ENCODE data around the gene NCOA7.
"Not testable (repeated sequence)": the region's sequence is repeated elsewhere in the genome, so short reads cannot be mapped to it uniquely, and the experiment has no call there.

The NCOA7 gene

DNA sequence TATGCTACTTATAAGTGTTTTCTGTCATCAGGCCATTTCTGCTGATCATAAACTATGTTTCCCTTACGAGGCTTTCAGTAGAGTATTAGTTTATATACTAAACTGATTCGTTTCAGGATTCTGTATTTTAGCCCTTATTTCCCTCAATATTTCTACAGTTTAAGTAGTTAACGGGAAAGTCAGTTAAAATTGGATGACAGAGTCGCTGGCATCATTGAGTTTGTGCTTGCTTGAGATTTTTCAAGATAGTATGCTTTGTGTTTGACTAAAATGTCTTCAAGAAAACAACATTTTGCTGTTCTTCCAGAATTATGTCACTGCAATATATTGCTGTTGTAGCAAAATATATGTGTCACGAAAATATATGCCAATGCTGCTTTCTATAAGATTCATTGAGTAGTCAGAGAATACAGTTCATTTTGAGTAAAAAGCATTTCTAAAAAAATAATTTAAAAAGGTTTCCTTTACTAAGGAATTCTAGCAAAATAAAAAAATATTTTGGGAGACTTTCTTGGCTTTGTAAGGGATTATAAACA lies 51.4 kb downstream of the NCOA7 start:
- no peak for DNase-seq

DNA sequence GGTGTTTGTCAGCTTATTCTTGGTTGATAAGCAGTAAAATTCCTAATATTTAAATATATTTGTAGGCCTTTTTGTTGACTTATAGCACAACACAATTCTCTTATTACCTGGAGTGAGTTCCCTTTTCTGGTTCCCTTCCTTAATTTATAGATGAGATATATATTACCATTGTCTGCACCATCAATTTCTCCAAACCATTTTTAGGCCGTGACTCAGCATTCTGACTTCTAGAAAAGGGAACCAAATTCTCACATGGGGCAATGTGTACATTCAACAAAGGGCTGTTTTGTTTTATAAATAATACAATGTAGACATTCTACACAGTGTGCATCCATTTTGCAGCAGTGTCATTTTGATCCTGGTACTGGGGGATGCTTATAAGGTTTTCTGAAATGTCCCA lies 52.8 kb downstream of the NCOA7 start:
- DNase-seq, result peak; percentile 52

DNA sequence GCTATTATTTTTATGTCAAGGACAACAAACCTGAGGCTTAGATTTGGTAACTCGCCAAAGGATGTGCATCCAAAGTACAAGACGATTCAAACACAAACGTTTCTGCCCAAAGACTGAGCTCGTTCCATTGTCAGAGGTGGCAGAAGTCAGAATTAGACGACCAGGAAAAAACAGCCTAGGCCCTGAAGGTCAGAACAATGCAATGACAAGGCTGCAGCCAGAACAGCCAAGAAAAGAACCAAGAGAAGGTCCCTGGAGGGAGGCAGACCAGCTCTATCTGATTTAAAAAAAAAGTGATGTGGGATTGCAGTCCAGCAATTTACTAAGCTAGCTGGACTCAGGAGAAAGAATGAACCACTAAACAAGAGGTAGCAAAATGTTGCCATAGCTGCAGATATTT lies 54.2 kb downstream of the NCOA7 start:
- DNase-seq, result peak; percentile 20

DNA sequence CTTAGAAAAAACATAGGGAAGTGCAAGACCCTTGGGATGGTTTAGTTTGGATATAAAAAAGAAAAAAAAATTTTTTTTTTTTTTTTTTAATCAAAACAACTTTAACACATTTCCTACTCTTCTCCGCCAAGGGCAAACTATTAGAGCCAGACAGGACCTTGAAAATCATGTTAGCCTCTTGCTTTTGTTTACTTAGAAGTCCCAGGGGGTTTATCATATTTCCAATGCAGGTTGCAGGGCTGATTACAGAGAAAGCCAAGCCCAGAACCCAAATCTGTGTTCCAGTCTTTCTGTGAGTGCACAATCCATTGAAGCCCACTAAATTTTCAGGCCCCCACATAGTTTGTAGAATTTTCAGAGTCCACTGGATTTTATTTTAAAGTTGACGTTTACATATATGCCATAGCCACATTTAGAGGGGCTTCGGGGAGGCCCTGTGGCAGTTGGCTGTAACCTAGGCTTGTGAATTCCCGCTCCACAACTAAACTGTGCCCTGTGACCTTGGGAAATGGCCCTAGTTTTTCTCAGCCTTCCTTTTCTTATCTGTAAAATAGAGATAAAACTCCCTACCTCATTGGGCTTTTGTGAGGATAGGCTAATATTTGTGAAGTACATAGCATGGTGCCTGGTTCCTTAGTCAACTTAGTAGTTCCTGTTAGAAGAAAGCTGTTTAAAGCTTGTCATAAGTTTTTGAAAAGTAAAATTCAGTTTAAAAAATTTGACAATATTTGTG lies 55.7 kb downstream of the NCOA7 start:
- no peak for DNase-seq

DNA sequence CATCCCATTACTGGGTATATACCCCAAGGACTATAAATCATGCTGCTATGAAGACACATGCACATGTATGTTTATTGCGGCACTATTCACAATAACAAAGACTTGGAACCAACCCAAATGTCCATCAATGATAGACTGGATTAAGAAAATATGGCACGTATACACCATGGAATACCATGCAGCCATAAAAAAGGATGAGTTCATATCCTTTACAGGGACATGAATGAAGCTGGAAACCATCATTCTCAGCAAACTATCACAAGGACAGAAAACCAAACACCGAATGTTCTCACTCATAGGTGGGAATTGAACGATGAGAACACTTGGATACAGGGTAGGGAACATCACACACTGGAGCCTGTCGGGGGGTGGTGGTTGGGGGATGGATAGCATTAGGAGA lies 57.5 kb downstream of the NCOA7 start:
- DNase-seq, result not testable (repeated sequence)

DNA sequence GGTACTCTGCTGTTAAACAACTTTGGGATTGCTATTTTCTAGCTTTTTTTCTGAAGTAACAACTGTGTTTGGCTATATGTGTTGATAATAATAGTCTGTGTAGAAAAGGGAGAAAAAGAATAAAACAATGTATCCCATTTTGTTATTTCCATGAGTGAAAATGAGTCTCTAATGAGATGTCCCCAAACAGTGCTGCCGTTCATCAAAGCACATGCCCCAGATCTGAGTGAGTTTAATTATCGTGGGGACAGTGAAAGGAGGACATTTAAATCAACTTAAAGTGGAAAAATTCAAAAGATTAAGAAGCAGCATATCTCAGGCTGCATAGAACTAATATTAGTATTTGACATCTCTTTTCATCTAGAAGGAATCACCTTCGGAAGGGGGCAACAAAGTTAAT lies 59.6 kb downstream of the NCOA7 start:
- peak; percentile 60 for DNase-seq

DNA sequence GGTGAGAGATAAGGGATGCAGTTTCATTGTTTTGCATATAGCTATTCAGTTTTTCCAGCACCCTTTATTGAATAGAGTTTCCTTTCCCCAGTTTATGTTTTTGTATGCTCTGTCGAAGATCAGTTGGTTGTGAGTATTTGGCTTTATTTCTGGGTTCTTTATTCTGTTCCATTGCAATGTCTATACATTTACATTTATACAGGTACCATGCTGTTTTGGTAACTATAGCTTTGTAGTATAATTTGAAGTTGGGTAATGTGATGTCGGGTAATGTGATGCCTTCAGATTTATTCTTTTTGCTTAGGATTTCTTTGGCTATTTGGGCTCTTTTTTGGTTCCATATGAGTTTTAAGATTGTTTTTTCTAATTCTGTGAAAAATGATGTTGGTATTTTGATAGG lies 61.8 kb downstream of the NCOA7 start:
- no peak for DNase-seq

DNA sequence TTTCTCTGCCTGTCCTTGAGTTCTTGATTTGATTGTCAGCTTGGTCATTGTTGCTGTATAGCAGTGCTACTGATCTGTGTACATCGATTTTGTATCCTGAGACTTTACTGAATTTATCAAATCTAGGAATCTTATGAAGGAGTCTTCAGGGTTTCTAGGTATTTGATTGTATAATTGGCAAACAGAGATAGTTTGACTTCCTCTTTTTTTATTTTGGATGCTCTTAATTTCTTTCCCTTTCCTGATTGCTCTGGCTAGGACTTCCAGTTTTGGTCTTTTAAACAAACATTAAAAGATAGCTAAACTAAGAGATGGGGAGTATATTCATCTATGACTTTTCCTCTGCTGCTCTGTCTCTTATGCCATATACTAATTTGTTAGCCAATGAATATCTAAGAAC lies 62.4 kb downstream of the NCOA7 start:
- no peak for DNase-seq

DNA sequence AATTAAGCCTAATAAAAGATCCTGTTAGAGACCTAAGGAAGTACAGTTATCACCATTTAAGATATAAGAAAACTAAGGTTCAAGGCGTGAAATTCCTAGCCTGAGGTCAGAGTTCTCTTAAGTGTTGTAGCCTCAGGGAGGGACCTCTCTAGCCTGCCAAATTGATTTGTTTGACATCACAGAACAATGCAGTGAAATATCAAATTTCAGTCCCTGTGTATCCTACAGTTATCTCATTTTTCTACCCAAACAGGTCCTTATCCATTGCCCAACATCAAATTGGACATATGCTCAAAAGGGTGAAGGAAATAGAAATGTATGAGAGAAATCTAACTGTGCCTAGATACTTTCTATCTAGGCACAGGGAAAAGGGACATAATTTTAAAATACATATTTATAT lies 63.0 kb downstream of the NCOA7 start:
- DNase-seq, result no peak

DNA sequence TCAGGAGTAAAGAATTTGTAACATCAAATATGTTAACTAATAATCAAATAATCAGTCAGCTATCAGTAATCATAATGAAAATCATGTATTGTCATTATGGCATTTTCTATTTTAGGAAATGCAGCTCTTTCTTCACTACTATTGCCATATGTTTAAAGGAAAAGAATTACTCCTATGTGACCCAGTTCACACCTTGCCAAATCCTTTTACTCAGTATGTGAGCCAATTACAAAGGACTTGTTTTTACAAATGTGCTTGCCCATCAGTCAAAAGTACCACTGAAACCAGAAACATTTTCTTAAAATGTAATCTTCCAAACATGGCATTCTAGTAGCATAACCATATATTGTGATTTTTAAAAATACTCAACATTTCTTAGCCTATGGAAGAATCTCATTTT lies 63.6 kb downstream of the NCOA7 start:
- no peak for DNase-seq

DNA sequence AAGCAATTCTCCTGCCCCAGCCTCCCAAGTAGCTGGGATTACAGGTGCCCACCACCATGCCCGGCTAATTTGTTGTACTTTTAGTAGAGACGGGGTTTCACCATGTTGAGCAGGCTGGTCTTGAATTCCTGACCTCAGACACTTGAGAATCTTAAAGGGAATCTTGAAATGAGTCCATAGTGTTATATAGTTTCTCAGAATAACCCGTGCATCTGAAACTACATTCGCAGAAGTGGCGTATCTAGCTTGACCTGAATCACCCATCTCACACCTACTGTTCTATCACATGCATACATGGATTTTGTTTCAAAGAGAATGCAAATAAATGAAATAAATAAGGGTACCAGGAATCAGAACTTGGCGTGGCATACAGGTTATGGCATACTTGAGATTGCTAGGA lies 65.0 kb downstream of the NCOA7 start:
- no peak for DNase-seq

DNA sequence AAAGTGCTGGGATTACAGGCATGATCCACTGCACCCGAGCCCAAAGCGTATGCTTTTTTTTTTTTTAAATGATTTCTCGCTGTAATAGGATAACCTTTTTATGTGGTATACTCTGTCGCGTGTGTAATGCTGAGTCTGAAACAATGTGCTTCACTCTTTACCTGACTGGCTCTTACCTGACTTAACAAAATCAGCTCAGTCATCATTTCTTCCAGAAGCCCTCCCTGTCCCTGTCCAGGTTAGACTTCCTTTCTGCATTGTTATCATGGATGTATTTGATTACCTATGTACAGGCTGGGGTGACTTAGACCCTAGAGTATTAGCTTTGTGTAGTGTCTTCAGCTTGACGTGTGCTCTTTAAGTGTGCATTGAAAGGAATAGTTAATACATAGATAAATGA lies 67.1 kb downstream of the NCOA7 start:
- no peak for DNase-seq

DNA sequence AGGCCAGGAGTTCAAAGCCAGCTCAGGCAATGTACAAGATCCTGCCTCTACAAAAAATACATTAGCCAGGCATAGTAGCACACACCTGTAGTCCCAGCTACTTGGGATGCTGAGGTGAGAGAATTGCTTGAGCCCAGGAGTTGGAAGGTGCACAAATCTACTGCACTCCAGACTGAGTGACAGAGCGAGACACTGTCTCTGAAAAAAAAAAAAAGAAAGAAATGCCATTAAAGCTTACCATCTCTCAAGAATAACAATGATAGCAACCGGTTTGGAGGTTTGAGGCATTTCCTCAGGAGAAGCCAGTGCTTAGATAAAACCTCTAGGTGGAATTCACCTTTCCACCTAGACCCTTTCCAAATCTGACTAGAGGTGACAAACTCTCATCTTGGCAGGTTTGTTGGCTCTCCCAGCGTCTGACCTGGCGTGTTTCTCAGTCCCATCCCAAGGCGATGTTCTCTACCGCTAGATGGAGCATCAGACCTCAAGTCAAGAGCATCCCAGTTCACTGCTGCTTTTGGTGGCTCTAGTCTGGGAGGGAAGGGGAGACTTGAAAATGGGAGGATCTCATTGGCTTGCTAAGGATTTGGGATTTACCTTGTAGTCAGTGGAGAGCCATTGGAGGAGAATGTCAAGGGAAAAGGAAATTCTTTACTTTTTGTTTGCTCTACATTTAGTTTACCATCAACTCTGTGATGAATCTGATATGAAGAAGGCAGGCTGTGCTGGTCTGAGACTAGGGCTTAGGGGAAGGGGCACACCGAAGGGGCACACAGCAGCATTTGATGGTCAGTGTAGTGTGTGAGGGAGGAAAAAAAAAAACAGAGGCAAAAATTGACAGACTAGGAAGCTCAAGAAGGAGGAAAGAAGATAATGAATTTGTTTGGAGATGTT lies 67.9 kb downstream of the NCOA7 start:
- DNase-seq, result peak; percentile 83

DNA sequence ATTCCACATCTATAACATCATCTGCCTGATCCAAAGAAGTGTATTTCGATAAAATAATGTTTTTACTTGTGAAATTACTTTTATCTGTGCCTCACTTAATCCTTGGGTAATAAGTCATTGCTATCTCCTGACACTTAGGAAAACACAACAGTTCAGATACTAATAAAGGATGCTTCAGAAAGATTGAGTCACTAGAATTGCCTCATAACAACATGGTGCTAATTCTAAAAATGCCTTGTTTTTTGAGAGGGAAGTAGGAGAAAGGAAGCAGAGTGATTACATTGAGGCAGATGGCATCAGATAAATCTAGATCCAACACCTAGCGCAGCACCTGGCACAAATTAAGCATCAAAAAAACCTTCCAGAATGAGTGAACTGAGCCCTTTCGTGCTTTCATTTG lies 69.0 kb downstream of the NCOA7 start:
- DNase-seq, result no peak

DNA sequence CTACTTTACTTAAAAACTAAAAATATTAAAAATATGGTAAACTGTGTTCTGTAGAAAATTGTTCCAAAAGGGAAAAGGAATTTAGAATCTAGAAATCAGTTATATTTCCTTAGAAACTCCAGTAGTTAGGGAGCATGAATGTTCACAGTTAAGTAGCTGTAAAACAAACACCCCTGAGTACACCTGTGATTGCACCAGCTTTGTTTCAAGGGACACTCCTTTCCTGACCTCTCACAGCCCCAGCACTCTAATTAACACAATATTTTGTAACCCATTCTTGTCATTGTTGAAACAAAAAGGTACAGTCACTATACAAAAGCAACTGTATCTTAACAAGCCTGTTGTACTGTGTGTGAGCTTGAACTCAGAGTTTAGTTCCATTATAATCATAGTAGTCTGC lies 72.3 kb downstream of the NCOA7 start:
- no peak for DNase-seq

DNA sequence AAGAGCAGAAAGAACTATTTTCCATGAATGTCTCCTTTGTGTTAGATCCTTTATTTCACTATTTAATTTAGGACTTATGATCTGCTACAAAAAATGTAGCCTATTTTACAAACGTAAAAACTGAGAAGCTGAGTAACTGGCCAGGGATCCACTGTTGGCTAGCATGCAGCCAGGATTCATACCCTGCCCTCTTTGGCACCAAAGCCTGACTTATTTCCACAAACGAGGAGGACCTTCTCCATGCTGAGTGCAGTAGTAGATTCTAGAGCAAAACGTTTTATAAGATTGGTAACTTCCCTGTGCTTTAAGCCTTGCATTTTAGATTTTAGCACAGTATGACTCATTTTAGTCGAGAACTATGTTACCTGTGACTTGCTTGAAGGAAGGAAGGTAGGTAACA lies 74.3 kb downstream of the NCOA7 start:
- DNase-seq, result no peak

DNA sequence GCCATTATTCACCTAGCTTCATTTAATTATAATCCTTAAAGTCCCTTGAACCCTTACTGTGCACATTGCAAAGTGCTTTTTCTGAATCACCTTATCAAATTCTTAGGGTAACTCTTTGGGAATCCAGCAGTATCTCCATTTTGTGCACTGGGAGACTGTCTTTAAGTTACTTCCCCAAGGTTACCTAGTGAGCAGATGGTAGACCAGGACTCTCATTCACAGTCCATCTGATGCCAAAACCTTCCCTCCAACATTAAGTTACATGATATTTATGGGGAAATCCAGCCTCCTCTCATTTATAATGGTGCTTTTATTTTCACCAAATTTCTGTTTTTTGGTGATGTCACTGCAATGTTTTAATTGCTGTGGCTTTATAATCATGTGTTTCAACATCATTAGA lies 75.7 kb downstream of the NCOA7 start:
- no peak for DNase-seq

DNA sequence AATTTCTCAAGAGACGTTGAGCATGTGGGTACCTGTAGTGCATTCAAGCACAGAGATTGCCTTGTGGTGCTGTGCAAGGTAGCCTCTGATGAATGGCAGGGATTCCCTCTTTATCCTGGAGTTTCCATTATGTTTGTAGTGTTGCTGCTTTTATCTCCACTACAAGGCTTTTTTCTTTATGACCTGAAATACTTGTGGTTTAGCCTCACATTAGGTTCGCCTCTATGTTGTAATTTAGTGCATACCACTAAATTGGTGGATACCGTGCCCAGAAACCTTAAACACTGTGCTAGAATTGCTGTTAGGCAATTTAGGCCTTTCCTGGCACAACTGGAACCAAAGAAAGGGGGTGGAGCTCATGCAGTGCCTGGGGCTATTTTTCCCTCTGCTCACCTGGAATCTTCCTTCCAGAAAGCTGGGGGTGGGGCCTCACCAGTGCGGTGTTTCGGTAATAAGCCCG lies 76.8 kb downstream of the NCOA7 start:
- no peak for DNase-seq

DNA sequence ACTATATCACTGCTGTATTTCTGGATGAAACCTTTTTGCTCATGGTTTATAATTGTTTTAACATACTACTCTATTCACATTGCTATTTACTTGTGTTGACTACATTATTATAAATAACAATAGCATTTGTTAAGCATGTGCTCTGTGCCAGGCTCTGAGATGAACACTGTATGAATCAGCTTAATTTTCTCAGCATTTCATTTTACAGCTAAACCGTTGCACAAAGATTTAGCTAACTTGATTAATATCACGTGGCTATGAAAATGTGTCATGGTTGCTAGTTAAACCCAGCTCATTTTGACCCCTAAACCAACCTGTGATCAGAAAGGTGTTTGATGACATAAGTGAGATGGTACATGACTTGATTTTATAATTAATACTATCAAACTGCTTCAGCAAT lies 77.5 kb downstream of the NCOA7 start:
- peak; percentile 53 for DNase-seq

DNA sequence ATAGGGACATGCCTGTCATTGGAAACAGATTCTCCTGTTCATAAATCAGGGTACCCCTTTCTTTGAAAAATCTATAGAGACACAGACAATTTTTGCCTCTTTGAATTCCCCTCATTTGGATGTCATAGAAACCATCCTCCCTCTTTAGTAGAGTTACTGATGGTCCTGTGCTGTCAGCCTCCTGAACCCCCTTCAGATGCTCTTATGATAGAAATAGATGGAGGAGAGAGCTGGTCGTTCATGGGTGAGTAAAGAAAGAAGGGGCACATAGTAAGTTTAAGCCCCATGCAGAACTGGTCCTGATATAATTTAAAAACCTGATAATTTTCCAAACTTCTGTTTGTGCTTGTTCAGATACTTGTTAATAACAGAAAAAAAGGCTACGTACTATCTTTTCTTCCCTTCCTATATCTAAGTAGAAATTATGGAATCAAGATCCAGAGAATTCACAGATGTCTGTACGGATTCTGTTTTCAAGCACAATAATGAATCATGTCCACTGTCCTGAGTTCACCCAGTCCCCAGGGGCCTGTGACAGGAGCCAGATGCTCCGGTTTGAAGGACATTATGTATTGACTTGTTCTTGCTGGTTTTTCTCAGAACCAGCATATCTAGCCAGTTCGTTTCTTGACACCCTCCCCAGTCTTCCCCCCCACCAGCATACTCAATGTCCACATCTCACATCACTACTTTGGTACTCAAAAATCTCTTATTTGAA lies 78.1 kb downstream of the NCOA7 start:
- peak; percentile 52 for DNase-seq

DNA sequence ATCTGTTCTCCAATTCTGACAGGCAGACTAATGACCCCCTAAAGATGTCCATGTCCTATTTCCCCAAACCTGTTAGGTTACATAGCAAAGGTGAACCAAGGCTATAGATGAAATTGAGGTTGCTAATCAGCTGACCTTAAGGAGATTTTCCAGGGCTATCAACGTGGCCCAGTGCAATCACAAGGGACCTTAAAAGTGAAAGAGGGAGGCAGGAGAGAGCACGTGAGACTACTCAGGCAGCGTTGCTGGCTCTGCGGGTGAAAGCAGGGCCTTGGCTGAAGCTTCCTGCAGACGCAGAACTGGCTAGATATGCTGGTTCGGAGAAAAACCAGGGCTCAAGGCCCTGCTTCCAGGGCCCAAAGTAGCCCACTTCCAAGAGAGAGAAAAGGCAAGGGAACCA lies 78.7 kb downstream of the NCOA7 start:
- DNase-seq, result peak; percentile 29

DNA sequence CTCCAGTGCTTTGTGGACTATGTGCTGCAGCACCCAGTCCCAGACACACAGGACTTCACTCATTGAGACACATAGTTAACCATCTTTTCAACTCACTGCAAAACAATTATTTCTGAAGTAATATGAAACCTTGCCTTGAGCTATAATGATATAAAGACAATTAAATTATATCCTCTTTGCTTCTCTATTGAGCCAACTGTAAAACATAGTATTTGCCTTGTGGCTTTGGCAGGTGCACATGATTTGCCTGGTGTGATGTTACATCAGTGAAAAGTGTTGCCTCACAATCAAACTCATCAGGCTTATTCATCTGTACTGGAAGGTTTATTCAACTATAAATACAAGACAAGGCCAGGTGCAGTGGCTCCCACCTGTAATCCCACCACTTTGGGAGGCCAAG lies 80.6 kb downstream of the NCOA7 start:
- DNase-seq, result no peak

DNA sequence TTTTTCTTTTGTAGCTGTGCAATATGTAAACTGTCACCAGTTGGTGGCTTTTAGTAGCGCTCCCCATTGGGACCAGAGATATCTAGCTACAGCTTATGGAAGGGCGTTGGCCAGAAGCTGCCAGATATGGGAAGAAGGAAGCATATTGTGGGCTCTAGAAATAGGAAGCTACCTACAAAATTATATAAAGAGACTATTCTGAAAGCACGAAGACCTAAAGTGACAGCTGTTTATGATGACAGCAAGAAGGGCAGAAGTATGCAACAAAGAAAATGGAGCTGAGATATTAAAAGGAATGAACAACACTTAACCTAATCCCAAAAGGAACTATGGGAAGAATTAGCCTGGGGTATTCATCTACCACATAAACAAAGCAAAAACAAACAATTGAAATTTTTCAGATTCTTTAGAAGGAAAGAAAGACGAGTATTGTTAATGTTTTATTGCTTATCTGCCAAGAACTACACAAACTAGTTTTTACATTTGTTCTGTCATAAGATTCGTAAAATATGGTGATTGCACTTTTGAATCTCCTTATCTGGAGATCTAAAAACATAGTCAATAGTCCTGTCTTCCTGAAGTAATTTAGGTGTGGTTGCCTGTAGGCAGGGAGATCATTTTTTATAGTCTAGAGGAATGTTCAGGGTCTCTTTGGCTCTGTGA lies 81.6 kb downstream of the NCOA7 start:
- no peak for DNase-seq

All from midbrain (tissue), 1 donor.